G401.6 (cell line): Measurements from ENCODE around the gene MEMO1.

Experiments
- FAIRE-seq: peaks from 2 replicates; lab custom pipeline; 2012; peaks lifted over from hg19 to GRCh38; lab: Jason Lieb, UNC

Gene MEMO1

DNA sequence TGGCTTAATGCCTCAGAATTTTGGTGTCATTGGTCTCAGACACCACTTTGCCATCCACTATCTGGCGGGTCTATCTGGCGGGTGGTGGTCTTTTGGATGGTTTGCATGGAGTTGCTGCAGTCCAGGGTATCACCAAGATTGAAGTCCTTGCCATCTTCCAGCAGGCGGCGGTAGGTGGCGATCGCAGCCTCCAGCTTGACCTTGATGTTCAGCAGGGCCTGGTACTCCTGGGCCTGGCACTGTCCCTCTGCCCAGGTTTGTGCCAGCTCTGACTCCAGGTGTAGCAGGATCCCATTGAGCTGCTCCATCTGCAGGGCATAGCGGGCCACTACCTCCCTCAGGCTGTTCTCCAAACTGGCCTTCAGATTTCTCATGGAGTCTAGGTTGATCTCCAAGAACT, 188.2 kb downstream of the MEMO1 start:
- no peak for FAIRE-seq
